Fibroblast of skin of right biceps (primary cell): ENCODE results near the gene PLA2G4A.
A peak's percentile ranks its signal among the peaks of the same experiment; 100 is the strongest.

Source experiments
- DNase-seq: peaks from one replicate; pipeline ENCODE4 v3.0.0-alpha.2; 2013

PLA2G4A gene

GRCh38 chr1:186828611-186829454 is at the start of gene PLA2G4A:
TSS of gene PLA2G4A (plus strand) at chr1:186828949. CDS start at chr1:186854355, 25,406 bp downstream.
- peak; percentile 67 for DNase-seq

- no peak for DNase-seq
Measured at GRCh38 chr1:186780076-186780475, 48.7 kb upstream of the PLA2G4A start.

- DNase-seq = peak; percentile 10
Measured at GRCh38 chr1:186781730-186782129, 47.0 kb upstream of the PLA2G4A start.

- peak; percentile 37 for DNase-seq
Measured at GRCh38 chr1:186782791-186783190, 46.0 kb upstream of the PLA2G4A start.

GRCh38 chr1:186783193-186783592 is 45.6 kb upstream of the PLA2G4A start:
- DNase-seq = no peak

GRCh38 chr1:186785503-186785902 is 43.2 kb upstream of the PLA2G4A start:
- no peak for DNase-seq

GRCh38 chr1:186790101-186790500 is 38.6 kb upstream of the PLA2G4A start:
- DNase-seq = no peak

- peak; percentile 27 for DNase-seq
Measured at GRCh38 chr1:186792870-186793581, 35.7 kb upstream of the PLA2G4A start.

- peak; percentile 16 for DNase-seq
Measured at GRCh38 chr1:186793582-186793927, 35.2 kb upstream of the PLA2G4A start.

- no peak for DNase-seq
Measured at GRCh38 chr1:186798960-186799688, 29.6 kb upstream of the PLA2G4A start.

- DNase-seq = no peak
Measured at GRCh38 chr1:186799689-186800054, 29.1 kb upstream of the PLA2G4A start.

GRCh38 chr1:186802388-186802787 is 26.4 kb upstream of the PLA2G4A start:
- no peak for DNase-seq

- DNase-seq = no peak
Measured at GRCh38 chr1:186804679-186805078, 24.1 kb upstream of the PLA2G4A start.

GRCh38 chr1:186806477-186806876 is 22.3 kb upstream of the PLA2G4A start:
- DNase-seq = peak; percentile 53

GRCh38 chr1:186807163-186807562 is 21.6 kb upstream of the PLA2G4A start:
- no peak for DNase-seq

GRCh38 chr1:186811892-186812291 is 16.9 kb upstream of the PLA2G4A start:
- no peak for DNase-seq

GRCh38 chr1:186812570-186812969 is 16.2 kb upstream of the PLA2G4A start:
- peak; percentile 96 for DNase-seq

- peak; percentile 35 for DNase-seq
Measured at GRCh38 chr1:186813420-186813819, 15.3 kb upstream of the PLA2G4A start.

- peak; percentile 78 for DNase-seq
Measured at GRCh38 chr1:186819126-186819525, 9.6 kb upstream of the PLA2G4A start.

- no peak for DNase-seq
Measured at GRCh38 chr1:186819563-186819962, 9.2 kb upstream of the PLA2G4A start.

GRCh38 chr1:186829686-186830587 is 1.2 kb downstream of the PLA2G4A start:
- DNase-seq = no peak

- DNase-seq = no peak
Measured at GRCh38 chr1:186831168-186831567, 2.4 kb downstream of the PLA2G4A start.
